Hematopoietic multipotent progenitor cell treated with erythropoietin and hydrocortisone succinate and interleukin-3 and kit ligand, for 8 days (in vitro differentiated cells): Measurements from ENCODE around the gene LTBP1.
A peak's percentile ranks its signal among the peaks of the same experiment; 100 is the strongest.
"Not testable (repeated sequence)": the region's sequence is repeated elsewhere in the genome, so short reads cannot be mapped to it uniquely, and the experiment has no call there.

ENCODE experiments used
- DNase-seq: peaks from one replicate; pipeline ENCODE4 v3.0.0-alpha.2; 2015

The LTBP1 gene, protein sequence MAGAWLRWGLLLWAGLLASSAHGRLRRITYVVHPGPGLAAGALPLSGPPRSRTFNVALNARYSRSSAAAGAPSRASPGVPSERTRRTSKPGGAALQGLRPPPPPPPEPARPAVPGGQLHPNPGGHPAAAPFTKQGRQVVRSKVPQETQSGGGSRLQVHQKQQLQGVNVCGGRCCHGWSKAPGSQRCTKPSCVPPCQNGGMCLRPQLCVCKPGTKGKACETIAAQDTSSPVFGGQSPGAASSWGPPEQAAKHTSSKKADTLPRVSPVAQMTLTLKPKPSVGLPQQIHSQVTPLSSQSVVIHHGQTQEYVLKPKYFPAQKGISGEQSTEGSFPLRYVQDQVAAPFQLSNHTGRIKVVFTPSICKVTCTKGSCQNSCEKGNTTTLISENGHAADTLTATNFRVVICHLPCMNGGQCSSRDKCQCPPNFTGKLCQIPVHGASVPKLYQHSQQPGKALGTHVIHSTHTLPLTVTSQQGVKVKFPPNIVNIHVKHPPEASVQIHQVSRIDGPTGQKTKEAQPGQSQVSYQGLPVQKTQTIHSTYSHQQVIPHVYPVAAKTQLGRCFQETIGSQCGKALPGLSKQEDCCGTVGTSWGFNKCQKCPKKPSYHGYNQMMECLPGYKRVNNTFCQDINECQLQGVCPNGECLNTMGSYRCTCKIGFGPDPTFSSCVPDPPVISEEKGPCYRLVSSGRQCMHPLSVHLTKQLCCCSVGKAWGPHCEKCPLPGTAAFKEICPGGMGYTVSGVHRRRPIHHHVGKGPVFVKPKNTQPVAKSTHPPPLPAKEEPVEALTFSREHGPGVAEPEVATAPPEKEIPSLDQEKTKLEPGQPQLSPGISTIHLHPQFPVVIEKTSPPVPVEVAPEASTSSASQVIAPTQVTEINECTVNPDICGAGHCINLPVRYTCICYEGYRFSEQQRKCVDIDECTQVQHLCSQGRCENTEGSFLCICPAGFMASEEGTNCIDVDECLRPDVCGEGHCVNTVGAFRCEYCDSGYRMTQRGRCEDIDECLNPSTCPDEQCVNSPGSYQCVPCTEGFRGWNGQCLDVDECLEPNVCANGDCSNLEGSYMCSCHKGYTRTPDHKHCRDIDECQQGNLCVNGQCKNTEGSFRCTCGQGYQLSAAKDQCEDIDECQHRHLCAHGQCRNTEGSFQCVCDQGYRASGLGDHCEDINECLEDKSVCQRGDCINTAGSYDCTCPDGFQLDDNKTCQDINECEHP (N-terminal part only)

DNA sequence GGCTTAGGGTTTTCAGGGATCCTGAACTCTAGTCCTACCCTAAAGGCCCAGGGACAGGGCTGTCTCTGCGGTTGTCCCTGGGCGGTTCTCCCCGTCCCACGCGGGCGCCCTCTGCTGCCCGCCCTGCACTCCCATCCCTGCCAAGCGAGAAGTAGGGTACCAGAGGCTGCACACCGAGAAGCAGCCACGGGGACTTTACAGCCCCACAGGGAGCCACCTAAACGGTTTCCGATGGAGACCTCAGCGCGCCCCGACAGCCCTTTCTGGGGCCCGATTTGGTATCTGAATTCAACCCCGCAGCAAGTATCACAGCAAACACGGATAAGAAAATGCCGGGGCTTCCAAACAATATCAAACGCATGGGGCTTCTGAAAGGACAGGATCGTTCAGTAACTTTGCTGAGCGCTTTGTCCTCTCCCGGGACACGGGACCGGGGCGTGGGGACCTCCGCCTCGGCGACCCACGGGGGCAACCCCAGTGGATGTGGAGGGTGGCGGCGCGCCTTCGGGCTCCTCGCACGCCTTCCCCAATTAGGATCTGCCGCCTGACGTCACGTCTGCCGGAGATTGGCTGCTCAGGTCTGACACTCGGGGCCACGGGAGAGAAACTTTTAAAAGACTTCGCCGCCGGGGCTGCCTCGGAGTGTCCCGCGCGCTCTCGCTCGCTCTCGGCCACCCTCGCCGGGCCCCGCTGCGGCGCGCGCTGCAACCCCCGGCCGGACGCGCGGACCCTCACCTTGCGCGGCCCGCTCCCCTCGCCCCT, at the start of gene LTBP1:
Gene LTBP1 (plus strand): TSS at position 640 of the 762 bp plus-strand sequence. CDS start 372 bp downstream, outside the sequence.
- DNase-seq = peak; percentile 82

DNA sequence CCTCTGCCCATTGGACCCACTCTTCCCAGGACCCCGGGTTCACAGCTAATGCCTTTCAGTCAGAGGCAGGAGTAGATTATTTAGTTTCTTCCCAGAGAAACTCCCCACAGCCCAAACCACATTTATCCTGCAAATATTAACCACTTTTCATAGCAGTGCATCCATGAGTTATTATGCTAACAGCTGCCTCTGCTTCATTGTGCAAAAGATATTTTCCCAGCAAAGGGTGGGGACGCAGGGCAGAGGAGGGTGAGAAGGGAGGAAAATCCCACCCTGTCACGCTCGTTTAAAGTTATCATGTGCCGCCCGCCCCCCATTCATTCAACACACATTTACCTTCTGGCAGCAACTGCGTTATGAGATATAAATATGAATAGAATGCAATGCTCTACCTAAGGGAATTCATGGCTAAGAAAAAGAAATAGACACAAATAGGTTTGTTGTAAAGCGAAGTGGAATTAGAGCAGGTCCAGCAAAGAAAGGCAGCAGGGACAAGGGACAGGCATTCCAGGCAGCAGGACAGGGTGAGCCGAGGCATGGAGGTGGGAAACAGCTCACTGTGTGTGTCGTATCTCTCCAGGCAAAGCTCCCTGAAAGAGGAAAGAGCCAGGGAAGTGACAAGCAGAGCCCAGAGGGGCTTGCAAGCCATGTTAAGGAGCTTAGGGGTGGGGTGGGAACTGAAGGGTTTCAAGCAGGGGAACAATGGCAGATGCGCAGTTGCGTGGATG, 46.3 kb upstream of the LTBP1 start:
- no peak for DNase-seq

DNA sequence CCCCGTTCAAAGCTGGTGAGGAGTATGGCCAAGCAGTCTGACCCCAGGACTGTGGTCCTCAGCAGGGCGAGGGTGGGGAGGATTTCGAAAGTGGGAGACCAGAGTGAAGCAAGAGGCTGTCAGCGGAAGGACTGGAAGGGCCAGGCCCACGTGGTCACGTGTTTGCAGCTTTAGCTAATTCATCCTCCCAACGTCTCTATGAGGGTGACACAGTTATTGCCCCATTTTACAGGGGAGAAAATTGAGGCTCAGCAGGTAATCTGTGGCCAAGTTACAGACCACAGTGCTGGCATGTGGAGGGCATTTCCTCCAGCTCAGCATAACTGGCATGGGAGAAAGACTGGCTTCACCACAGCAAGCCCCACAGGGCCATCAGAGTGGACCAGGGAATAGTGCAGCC, 45.4 kb upstream of the LTBP1 start:
- DNase-seq = no peak

DNA sequence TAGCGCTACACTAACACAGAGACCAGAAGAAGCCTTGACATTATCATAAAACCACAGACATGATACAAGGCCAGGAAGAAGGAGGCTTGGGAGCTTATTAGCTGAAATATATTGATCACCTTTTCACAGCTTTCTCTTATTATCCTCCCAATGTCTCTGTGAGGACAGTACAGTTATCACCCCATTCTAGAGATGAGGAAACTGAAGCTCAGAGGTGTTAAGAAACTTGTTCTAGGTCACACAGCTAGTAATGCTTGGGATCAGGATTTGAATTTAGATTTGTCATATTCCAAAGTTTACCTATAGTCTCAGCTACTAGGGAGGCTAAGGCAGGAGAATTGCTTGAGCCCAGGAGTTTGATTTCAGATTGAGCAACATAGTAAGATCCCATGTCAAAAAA, 44.6 kb upstream of the LTBP1 start:
- DNase-seq = no peak

DNA sequence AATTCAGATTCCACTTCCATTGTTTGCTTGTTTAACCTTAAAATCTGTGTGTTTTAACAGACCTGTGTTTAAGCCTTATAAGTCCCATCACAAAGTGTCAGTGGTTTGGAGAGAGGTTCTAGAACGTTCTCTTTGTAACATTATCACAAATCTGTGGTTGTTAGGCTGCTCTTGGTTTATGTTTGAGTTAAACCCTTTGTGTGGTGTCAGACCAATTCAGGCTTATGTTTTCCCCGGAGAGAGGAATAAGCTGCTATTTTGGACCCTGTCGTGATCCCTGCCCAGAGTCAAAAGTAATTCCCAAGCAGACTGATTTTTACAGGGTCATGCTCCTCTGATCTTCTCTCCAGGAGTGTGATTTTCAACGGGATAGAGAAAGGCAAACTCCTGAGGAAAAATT, 43.8 kb upstream of the LTBP1 start:
- DNase-seq = no peak

DNA sequence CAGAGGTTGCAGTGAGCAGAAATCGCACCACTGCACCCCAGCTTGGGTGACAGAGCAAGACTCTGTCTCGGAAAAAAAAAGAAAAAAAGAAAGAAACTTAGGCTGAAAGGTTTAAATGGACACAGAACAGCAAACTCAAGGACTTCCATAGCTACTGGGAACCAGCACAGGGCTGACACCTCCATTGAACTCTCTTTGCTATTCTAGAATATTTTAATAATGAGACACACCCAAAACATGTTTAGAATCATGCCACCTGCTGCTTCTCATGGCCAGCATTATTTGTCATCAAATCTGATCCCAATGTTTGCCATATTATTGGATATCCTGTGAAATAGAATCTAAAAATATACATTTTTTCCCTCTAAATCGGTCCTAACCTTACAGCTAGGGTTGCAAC, 42.7 kb upstream of the LTBP1 start:
- no peak for DNase-seq

DNA sequence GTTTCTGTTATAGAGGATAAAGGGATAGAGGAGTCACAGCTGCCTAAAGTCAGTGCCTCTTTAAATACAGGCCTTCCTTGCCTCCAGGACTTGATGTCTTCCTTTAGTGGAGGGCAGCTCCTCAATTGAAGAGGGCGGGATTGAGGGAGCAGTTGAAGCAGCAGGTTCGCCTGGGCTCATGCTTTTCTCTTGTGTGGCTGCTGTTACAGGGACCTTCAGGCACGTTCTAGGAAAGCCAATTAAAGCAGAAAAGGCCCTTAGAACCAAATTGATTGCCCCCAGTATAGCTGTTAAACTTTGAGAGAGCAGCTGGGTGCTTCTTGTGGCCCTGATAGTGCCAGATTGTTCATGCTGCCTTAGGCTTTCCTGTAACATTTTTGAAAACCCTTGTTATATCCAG, 42.0 kb upstream of the LTBP1 start:
- no peak for DNase-seq

DNA sequence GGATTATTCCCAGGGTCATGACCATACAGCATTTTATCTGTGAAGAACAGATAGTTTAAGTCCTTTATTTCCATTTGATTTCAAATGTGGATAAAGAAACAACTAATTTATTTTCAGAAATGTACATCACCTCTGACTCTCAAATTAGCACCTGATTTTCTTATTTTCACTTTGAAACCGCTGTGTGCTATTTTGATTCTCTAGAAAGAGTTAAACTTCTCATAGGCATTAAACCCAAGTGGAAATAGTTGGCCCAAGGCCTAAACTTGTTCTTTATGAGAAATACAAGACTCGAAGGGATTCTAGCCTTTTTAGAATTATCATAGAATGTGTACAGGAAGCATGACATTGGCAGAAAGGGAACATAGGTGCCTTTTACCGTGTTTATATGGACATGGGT, 41.5 kb upstream of the LTBP1 start:
- no peak for DNase-seq

DNA sequence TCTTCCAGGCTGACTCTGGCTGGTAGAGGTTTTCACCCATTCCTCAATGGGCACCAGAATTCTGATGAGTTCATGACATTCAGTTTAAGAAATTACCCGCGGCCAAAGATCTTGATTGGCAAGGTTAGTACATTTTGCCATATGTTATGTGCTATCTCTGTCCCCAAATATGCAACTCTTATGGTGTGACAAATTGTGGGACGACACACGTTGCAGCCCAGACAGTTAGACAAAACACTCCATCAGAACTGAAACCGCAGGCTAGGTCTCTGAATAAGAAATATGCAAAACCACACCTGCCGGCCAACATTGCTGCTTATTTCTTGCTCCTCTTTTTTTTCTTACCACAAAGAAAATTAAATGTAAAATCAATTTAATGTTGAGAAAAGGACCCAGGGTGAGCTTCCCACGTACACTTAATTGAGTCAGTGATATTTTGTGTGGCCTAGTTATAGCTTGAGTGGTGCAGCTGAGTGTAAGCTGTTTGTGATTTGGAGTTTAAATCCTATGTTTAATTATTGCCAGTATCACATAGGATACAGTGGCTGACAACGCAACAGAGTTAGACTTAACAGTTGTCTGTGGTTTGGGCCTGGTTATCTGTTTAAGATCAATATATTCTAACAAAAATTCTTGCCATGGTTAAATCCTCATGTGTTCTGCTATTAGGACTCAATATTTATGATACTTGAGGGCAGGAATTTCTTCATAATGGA, 35.7 kb upstream of the LTBP1 start:
- no peak for DNase-seq

DNA sequence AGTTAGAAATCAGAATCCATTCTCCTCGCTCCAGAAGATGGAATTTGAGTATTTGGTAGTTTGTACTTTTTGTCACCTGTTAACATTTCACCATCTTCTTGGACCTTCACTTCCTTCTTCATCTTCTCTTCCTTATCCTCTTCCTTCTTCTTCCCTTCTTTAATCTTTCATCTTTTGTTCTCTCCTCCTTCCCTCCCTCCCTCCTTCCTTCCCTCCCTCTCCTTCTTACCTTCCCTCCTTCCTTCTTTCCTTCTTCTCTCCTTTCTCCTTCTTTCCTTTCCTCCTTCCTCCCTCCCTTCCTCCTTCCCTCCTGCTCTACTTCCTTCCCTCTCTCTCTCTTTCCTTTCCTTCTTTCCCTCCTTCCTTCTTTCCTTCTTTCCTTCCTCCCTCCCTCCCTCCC, 31.1 kb upstream of the LTBP1 start:
- DNase-seq = no peak

DNA sequence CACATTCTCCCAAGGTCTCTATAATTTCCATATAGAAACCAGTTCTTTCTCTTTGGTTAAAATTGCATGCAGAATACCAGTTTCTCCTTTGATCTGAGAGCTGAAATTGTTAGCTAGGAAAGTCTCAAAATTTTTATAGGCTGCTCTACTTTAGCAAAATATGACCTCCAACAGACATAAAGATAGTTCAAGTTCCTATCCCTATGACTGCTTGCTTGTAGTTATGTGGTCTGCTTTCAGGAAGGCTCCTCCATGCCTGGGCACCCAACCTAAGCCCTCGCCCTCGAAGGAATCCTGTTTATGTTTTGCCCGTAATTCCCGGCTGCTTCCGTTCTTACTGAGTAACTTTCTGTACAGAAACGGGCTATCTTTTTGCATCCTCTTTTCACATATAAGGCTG, 28.0 kb upstream of the LTBP1 start:
- DNase-seq = no peak

DNA sequence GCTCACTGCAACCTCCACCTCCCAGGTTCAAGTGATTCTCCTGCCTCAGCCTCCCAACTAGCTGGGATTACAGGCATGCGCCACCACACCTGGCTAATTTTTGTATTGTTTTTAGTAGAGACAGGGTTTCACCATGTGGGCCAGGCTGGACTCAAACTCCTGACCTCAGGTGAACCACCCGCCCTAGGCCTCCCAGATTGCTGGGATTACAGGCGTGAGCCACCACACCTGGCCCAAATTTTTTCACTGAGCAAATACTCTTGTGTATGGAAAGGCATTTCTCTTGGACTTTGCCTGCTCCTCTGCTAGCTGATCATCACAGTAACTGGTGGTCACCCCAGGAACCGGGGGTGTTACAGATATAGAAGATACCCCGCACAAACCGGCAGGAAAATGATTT, 26.9 kb upstream of the LTBP1 start:
- DNase-seq = not testable (repeated sequence)

DNA sequence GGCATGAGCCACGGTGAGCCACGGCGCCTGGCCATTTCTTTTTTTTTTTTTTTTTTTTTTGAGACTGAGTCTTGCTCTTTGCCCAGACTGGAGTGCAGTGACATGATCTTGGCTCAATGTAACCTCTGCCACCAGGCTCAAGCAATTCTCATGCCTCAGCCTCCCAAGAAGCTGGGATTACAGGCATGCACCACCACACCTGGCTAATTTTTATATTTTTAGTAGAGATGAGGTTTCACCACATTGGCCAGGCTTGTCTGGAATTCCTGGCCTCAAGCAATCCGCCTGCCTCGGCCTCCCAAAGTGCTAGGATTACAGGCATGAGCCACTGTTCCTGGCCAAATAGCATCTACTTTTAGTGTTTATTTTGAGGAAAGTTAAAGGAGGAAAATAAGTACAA, 25.3 kb upstream of the LTBP1 start:
- DNase-seq = not testable (repeated sequence)

DNA sequence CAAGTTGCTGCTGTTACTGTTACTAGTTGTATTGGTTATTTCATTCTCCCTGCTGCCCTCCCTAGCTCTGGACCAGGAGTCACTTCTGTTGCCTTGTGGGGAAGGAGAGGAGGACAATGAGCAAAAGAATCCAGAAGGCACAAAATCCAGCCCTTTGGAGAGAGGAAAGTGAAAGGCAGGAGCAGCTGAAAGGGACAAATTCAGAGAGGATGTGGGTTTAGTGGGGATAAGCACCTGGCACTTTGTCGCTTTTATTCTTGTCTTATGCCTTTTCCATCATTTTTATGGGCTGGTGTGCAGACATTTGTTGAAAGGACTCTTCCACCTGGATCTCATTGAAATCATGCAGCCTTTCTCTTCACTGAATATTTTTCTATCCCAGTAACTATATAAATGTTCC, 24.3 kb upstream of the LTBP1 start:
- DNase-seq = no peak

DNA sequence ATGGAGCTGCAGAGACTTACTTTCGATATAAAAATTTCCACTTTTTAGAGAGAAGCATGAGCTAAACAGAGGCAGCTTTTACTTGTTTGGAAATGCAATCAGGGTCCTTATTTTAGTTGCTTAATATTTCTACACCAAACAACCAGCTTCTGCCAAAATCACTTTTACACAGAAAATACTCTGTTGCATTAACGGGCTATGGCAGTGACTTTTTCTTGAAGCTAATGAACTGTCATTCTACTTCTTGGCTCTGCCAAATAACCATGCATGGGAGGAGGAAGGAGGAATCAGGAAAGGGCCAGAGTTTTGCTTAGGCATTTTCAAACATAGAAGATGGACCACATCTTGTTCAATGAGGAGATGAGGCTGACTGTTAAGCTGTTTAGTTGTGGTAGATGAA, 23.6 kb upstream of the LTBP1 start:
- DNase-seq = no peak

DNA sequence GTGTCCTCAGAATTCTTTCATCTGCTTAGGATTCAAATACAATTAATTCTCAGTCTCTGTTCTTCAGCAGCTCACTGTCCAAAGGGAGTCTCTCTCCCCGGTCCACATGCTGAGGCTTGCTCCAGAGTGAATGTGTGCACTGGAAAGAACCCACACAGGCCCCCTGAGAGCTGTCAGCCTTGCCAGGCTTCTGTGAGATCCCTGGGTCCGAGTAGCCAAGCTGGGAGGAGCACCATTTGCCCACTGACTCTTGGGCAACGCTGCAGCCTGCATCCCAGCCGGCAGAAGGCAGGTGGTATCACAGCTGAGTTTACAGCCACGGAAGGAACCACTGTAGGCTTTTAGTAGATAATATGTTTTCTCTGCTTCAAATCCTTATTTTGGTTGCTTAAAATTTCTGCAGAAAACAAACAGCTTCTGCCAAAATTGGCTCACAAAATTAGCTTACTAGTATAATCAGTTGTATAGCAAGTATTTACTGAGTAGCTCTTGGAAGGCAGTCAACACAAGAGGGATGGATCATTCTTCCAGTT, 21.4 kb upstream of the LTBP1 start:
- DNase-seq = no peak

DNA sequence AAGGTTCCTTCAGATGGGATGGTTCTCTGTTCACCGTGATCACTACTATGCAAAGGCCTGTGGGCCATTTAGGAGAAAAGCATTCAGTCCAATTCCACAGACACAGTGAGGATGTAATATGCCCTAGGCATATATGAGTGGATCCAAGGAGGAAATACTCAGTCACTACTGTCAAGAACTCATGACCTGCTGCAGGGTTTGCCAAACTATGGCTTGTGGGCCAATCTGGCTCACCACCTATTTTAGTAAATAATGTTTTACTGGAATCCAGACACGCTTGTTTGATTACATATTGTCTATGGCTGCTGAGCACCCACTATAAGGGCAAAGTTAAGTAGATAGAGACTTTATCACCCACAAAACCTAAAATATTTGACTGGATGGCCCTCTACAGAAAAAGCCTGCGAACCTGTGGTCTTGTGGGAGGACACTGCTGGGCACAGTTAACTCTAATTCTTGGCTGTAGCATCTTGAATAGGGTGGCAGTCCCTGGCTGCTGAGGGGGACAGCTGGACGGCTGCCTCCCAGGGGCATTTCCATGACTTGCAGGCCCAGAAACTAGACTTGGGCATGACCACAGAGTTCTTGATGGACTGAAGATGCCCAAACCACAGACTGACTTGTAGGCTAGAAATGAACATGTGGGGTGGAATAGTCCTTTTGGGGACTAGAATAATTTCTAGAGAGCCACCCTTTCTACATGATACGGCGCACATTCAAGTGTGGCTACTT, 20.6 kb upstream of the LTBP1 start:
- DNase-seq = no peak

DNA sequence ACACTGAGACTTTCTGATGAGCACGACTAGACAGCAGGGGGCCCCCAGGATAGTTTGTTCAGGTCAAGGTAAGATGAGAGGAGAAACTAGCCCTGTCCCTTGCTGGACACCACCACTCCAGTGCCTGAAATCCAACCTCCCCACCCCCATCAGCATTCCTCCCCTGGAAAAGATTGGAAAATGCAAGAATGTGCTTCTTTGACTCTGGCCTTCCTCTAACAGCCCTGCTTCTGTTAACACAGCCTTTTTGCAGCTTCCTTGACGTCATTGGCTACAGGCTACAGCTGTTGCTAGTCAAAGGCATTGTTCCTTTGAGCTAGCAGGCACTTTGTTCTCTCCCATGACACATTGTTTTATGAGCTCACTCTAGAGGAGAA, 20.1 kb upstream of the LTBP1 start:
- no peak for DNase-seq

DNA sequence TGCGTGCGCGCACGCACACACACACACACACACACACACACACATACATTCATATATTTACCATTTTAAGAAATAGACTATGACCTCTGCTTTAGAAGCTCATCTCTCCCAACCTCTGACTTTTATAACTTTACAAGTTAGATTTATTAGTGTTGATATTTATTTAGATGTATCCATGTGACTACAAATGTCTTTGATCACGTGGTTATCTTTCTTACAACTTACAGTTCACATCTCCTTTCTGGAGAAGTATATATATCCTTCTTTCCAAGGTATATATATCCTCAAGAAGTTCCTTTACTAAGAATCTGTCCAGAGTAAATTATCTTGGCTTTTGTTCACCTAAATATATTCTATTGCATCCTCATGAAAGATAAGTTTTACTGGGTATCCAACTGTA, 16.3 kb upstream of the LTBP1 start:
- no peak for DNase-seq

DNA sequence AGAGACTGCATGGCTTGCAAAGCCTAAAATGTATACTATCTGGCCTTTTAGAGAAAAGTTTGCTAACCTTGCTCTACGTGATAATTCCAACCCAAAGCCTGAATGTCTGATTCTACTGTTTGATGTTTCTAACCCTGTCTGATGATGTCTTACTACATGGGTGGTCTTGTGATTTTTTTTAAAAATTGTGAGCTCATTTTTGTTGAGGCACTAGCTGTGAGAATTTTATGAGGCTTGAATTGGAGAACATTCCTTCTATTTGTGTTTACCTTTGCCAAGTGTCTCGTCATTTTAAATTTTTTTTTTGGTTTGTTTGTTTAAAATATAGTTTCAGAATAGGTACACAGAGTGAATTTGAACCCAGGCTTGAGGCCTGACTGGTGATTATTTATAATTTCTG, 15.2 kb upstream of the LTBP1 start:
- DNase-seq = no peak
